Skeletal muscle tissue (tissue), 4 donors: ENCODE measurements around the gene STX4. TPM values are rescaled to one million over a fixed set of nuclear protein-coding genes. Genes with fewer than 3 reads are reported as not detected.

Experiments used
- H3K27ac ChIP-seq: one replicate; pipeline ENCODE4 v1.7.0; 2013; ENCODE audit warnings: mild to moderate bottlenecking, low read depth, low read length, inconsistent platforms
- H3K27me3 ChIP-seq, 3 donors: one replicate each; pipeline ENCODE4 v1.7.0; 2013; ENCODE audit warnings: low read length in 3 of 3; ENCODE audit not compliant: control insufficient read depth in 3 of 3, insufficient read depth in 3 of 3
- H3K36me3 ChIP-seq, 3 donors: one replicate each; pipeline ENCODE4 v1.7.0; 2013; ENCODE audit warnings: low read length in 3 of 3; ENCODE audit not compliant: control insufficient read depth in 3 of 3, insufficient read depth in 3 of 3
- H3K4me1 ChIP-seq, 3 donors: one replicate each; pipeline ENCODE4 v1.7.0; 2013; ENCODE audit warnings: low read length in 3 of 3, mild to moderate bottlenecking in 3 of 3; ENCODE audit not compliant: control insufficient read depth in 3 of 3, insufficient read depth in 3 of 3
- H3K4me3 ChIP-seq, 3 donors: one replicate each; pipeline ENCODE4 v1.7.0; 2013; ENCODE audit warnings: low read length in 3 of 3
- H3K9ac ChIP-seq, 3 donors: one replicate each; pipeline ENCODE4 v1.7.0; 2013; ENCODE audit warnings: low read length in 3 of 3, mild to moderate bottlenecking in 3 of 3, moderate library complexity in 2 of 3, low read depth in 1 of 3
- H3K9me3 ChIP-seq, 3 donors: one replicate each; pipeline ENCODE4 v1.7.0; 2013; ENCODE audit warnings: low read length in 3 of 3; ENCODE audit not compliant: control insufficient read depth in 3 of 3
- total RNA-seq: library from RNA; depleted of rRNA; stranded (reverse); fragments of >200 nt; gene quantifications from one replicate; pipeline ENCODE4 v1.2.3, GENCODE V29; 2014
- donor health status: Osteomylitis.

STX4 gene
- total RNA-seq, result 19.3 TPM

GRCh38 chr16:31032736-31033708 is at the start of gene STX4:
Gene STX4, plus strand, starts transcription at chr16:31033558. Its CDS starts 248 bp downstream, at chr16:31033806.
- Histone ChIP-seq H3K9ac (peak within 1 kb of the TSS; percentile 94 to 96 (median 96)), H3K9me3 (no peaks in the 10 kb centered on the region), H3K27ac (peak within 1 kb of the TSS; percentile 98), H3K4me1 (peaks cover 12 to 24% (median 15%) of the 10 kb centered on the region in 3 donors), H3K4me3 (peak within 1 kb of the TSS; percentile 97 to 98 (median 98)), H3K27me3 (no peaks in the 10 kb centered on the region), H3K36me3 (peaks cover 17 to 21% (median 21%) of the 10 kb centered on the region in 3 donors)

- H3K36me3 ChIP-seq, result peaks cover 40 to 45% (median 45%) of the 10 kb centered on the region in 3 donors
- H3K27ac ChIP-seq, result no peak overlapping the region
- H3K4me3 ChIP-seq, result no peak overlapping the region
- no peak overlapping the region for H3K9ac ChIP-seq
- H3K9me3 ChIP-seq, result no peaks in the 10 kb centered on the region
- peaks cover 18 to 21% (median 19%) of the 10 kb centered on the region in 3 donors for H3K4me1 ChIP-seq
- no peaks in the 10 kb centered on the region for H3K27me3 ChIP-seq
Observed at GRCh38 chr16:30983898-30984610, 49.3 kb upstream of the STX4 start.

GRCh38 chr16:30984669-30985400 is 48.5 kb upstream of the STX4 start, which contains the start of gene HSD3B7:
Gene HSD3B7, plus strand, starts transcription at chr16:30985207. Its CDS starts 452 bp downstream, at chr16:30985659.
- Histone ChIP-seq H3K27ac (peak within 1 kb of the TSS; percentile 75), H3K9ac (peak within 1 kb of the TSS; percentile 71 to 80 (median 76)), H3K27me3 (no peaks in the 10 kb centered on the region), H3K36me3 (peaks cover 40 to 45% (median 40%) of the 10 kb centered on the region in 3 donors), H3K9me3 (no peaks in the 10 kb centered on the region), H3K4me1 (peaks cover 18 to 21% (median 19%) of the 10 kb centered on the region in 3 donors), H3K4me3 (peak within 1 kb of the TSS; percentile 76 to 78 (median 77))

- Histone ChIP-seq H3K9ac (peak overlapping the region; percentile 71 to 80 (median 76)), H3K9me3 (no peaks in the 10 kb centered on the region), H3K4me3 (peak overlapping the region; percentile 76 to 78 (median 77)), H3K36me3 (peaks cover 33 to 39% (median 36%) of the 10 kb centered on the region in 3 donors), H3K4me1 (peaks cover 18 to 21% (median 19%) of the 10 kb centered on the region in 3 donors), H3K27me3 (no peaks in the 10 kb centered on the region), H3K27ac (peak overlapping the region; percentile 75)
Observed at GRCh38 chr16:30985401-30986128, 47.8 kb upstream of the STX4 start.

- Histone ChIP-seq H3K27me3 (no peaks in the 10 kb centered on the region), H3K4me1 (peaks cover 18 to 21% (median 19%) of the 10 kb centered on the region in 3 donors), H3K9me3 (no peaks in the 10 kb centered on the region), H3K36me3 (peaks cover 28 to 31% (median 31%) of the 10 kb centered on the region in 3 donors), H3K27ac (peak overlapping the region; percentile 75), H3K4me3 (peak overlapping the region; percentile 76 to 78 (median 77)), H3K9ac (peak overlapping the region in 2 of 3 donors; percentile 76 to 80)
Observed at GRCh38 chr16:30986129-30986991, 47.0 kb upstream of the STX4 start.

GRCh38 chr16:30987581-30988190 is 45.7 kb upstream of the STX4 start:
- Histone ChIP-seq H3K9me3 (no peaks in the 10 kb centered on the region), H3K27me3 (no peaks in the 10 kb centered on the region), H3K4me1 (peaks cover 18 to 19% (median 19%) of the 10 kb centered on the region in 3 donors), H3K9ac (no peak overlapping the region), H3K36me3 (peaks cover 21 to 22% (median 21%) of the 10 kb centered on the region in 3 donors), H3K27ac (no peak overlapping the region), H3K4me3 (no peak overlapping the region)

GRCh38 chr16:30989469-30990047 is 43.8 kb upstream of the STX4 start:
- Histone ChIP-seq H3K9me3 (no peaks in the 10 kb centered on the region), H3K4me3 (no peak overlapping the region), H3K27ac (no peak overlapping the region), H3K27me3 (no peaks in the 10 kb centered on the region), H3K36me3 (peaks cover 7 to 15% (median 8%) of the 10 kb centered on the region in 3 donors), H3K9ac (no peak overlapping the region), H3K4me1 (peaks cover 16 to 19% (median 18%) of the 10 kb centered on the region in 3 donors)

- Histone ChIP-seq H3K27ac (no peak overlapping the region), H3K4me1 (peaks cover 12 to 14% (median 14%) of the 10 kb centered on the region in 3 donors), H3K36me3 (peaks cover 5 to 14% (median 8%) of the 10 kb centered on the region in 3 donors), H3K27me3 (no peaks in the 10 kb centered on the region), H3K4me3 (no peak overlapping the region), H3K9me3 (no peaks in the 10 kb centered on the region), H3K9ac (no peak overlapping the region)
Observed at GRCh38 chr16:30990105-30990504, 43.3 kb upstream of the STX4 start.
